K562 (cell line): ENCODE measurements around the gene DUSP23. TPM values are rescaled to one million over a fixed set of nuclear protein-coding genes. Genes with fewer than 3 reads are reported as not detected.

Experiments used
- C11orf30 ChIP-seq: fragments of 450-650 bp; IDR thresholded peaks from 2 replicates; pipeline ENCODE4 v1.6.1; 2016; ENCODE audit warnings: low read depth, mild to moderate bottlenecking
- CC2D1A ChIP-seq: fragments of 450-650 bp; IDR thresholded peaks from 2 replicates; pipeline ENCODE4 v1.6.1; 2017; ENCODE audit warnings: mild to moderate bottlenecking
- DDX20 ChIP-seq: fragments of 450-650 bp; IDR thresholded peaks from 2 replicates; pipeline ENCODE4 v1.6.1; 2016; ENCODE audit warnings: missing genetic modification characterization, low read depth, mild to moderate bottlenecking, missing compliant biosample characterization, moderate library complexity
- ETS1 ChIP-seq: conservative IDR thresholded peaks from 2 replicates; pipeline ENCODE4 v1.6.1; 2011; ENCODE audit warnings: low read depth, mild to moderate bottlenecking, low read length; ENCODE audit not compliant: control insufficient read depth
- EZH2 ChIP-seq: IDR thresholded peaks from 2 replicates; pipeline ENCODE4 v1.6.1; 2012; ENCODE audit warnings: low read depth, mild to moderate bottlenecking, inconsistent platforms, low read length, borderline replicate concordance
- HLTF ChIP-seq: fragments of 450-650 bp; IDR thresholded peaks from 2 replicates; pipeline ENCODE4 v1.6.1; 2016
- HSF4 ChIP-seq: fragments of 250-450 bp; sonication (Bioruptor Pico); IDR thresholded peaks from 2 replicates; pipeline ENCODE4 v2.1.2; 2022; ENCODE audit warnings: mild to moderate bottlenecking, moderate library complexity, borderline replicate concordance
- KLF10 ChIP-seq: fragments of 250-450 bp; sonication (Bioruptor Pico); IDR thresholded peaks from 2 replicates; pipeline ENCODE4 v1.6.1; 2021; ENCODE audit warnings: matching md5 sums
- KLF13 ChIP-seq: fragments of 450-650 bp; IDR thresholded peaks from 2 replicates; pipeline ENCODE4 v1.6.1; 2016; ENCODE audit warnings: missing genetic modification characterization, low read depth, mild to moderate bottlenecking, missing compliant biosample characterization, moderate library complexity, borderline replicate concordance
- MGA ChIP-seq: fragments of 450-650 bp; IDR thresholded peaks from 2 replicates; pipeline ENCODE4 v1.6.1; 2016; ENCODE audit warnings: mild to moderate bottlenecking, moderate library complexity
- MTA1 ChIP-seq: fragments of 450-650 bp; IDR thresholded peaks from 2 replicates; pipeline ENCODE4 v1.6.1; 2017; ENCODE audit warnings: borderline replicate concordance
- MTA2 ChIP-seq: fragments of 450-650 bp; IDR thresholded peaks from 2 replicates; pipeline ENCODE4 v1.6.1; 2016; ENCODE audit warnings: low read depth
- MXI1 ChIP-seq: IDR thresholded peaks from 2 replicates; pipeline ENCODE4 v1.6.1; 2011; ENCODE audit warnings: low read depth, mild to moderate bottlenecking, improper control_type of control experiment, low read length
- ZBTB17 ChIP-seq: fragments of 450-650 bp; formaldehyde crosslinking; IDR thresholded peaks from 2 replicates; pipeline ENCODE4 v1.4.0; 2020; ENCODE audit warnings: mild to moderate bottlenecking
- ZNF165 ChIP-seq: fragments of 250-450 bp; sonication (Bioruptor Pico); IDR thresholded peaks from 2 replicates; pipeline ENCODE4 v1.4.0; 2020; ENCODE audit warnings: borderline replicate concordance
- ZNF212 ChIP-seq: fragments of 450-650 bp; formaldehyde crosslinking; IDR thresholded peaks from 2 replicates; pipeline ENCODE4 v1.4.0; 2020; ENCODE audit warnings: mild to moderate bottlenecking
- polyA plus RNA-seq, 8 experiments: library from polyadenylated mRNA; depleted of rRNA in 4 of 8; stranded (reverse) in 5 of 8; unstranded in 3 of 8; fragments of >200 nt; fragmentation: Nextera tagmentation in 2 of 8; fragmentation: Illumina TruSeq in 1 of 8; extraction: Ambion mirVana in 2 of 8; extraction: Trizol in 1 of 8; gene quantifications; 2 replicates each; pipeline versions ENCODE4 v1.2.1 to v1.2.3, GENCODE V29; 2011 to 2014; ENCODE audit warnings: inconsistent platforms in 1 of 8, missing spikeins in 1 of 8
- total RNA-seq, 7 experiments: library from RNA; depleted of rRNA in 6 of 7; stranded (reverse); fragments of >200 nt in 6 of 7; fragmentation: Illumina TruSeq in 2 of 7; extraction: Trizol in 2 of 7; gene quantifications; 2 replicates each; pipeline versions ENCODE4 v1.2.1 to v1.2.3, GENCODE V29; 2011 to 2021; ENCODE audit warnings: low replicate concordance in 1 of 7

The DUSP23 gene
- total and polyA plus RNA-seq, 9 of the 15 experiments (the other 6 are each of a cell fraction or from before 2014, with no cell fraction given) = 1.0 to 34.8 (median 13.7) TPM

- TF ChIP-seq MGA (peak; percentile 98), ZNF212 (CRISPR knock-in tag) (no peak), ZBTB17 (CRISPR knock-in tag) (peak; percentile 73), HSF4 (CRISPR knock-in tag) (no peak), ZNF165 (no peak), MXI1 (peak; percentile 66), ETS1 (no peak; the same call in 1 of the 2 replicates), C11orf30 (peak; percentile 57; the same call in 1 of the 2 replicates), KLF10 (CRISPR knock-in tag) (no peak), MTA2 (no peak), KLF13 (peak; percentile 81; the same call in 1 of the 2 replicates), EZH2 (no peak), HLTF (no peak), CC2D1A (peak; percentile 68; the same call in 1 of the 2 replicates), MTA1 (no peak), DDX20 (no peak)
Observed at GRCh38 chr1:159780583-159781582, at the start of gene DUSP23 (continued).
